Ramos (cell line): ENCODE measurements around the gene CLIP4.

Experiments used
- in situ Hi-C: fragments of 300-500 bp; cut with MboI; formaldehyde crosslinking; loops from one replicate; pipeline ENCODE4 v1.14.3; 2022; ENCODE audit warnings: low sequenced_read_pairs; ENCODE audit not compliant: unreplicated experiment

CLIP4 gene

GRCh38 chr2:29215739-29216608, 100.8 kb downstream of the CLIP4 start:
- in situ Hi-C loops = loop anchor here (25.0 kb wide), 1 partner anchor 629 kb away; no protein-coding TSS in a partner anchor

- in situ Hi-C loops = loop anchor here (25.0 kb wide), 1 partner anchor 629 kb away; no protein-coding TSS in a partner anchor
Observed at GRCh38 chr2:29216609-29216909, 101.3 kb downstream of the CLIP4 start.

- in situ Hi-C loops = loop anchor here (25.0 kb wide), 1 partner anchor 631 kb away; no protein-coding TSS in a partner anchor
Observed at GRCh38 chr2:29218071-29218470, 102.9 kb downstream of the CLIP4 start.

- in situ Hi-C loops = loop anchor here (25.0 kb wide), 1 partner anchor 631 kb away; no protein-coding TSS in a partner anchor
Observed at GRCh38 chr2:29218550-29219125, 103.4 kb downstream of the CLIP4 start.

- in situ Hi-C loops = loop anchor here (25.0 kb wide), 1 partner anchor 632 kb away; no protein-coding TSS in a partner anchor
Observed at GRCh38 chr2:29219374-29219773, 104.2 kb downstream of the CLIP4 start.

GRCh38 chr2:29220506-29221270, 105.5 kb downstream of the CLIP4 start:
- in situ Hi-C loops = loop anchor here (25.0 kb wide), 1 partner anchor 633 kb away; no protein-coding TSS in a partner anchor

GRCh38 chr2:29222381-29223179, 107.4 kb downstream of the CLIP4 start:
- in situ Hi-C loops = loop anchor here (25.0 kb wide), 1 partner anchor 635 kb away; no protein-coding TSS in a partner anchor

- in situ Hi-C loops = loop anchor here (25.0 kb wide), 1 partner anchor 636 kb away; no protein-coding TSS in a partner anchor
Observed at GRCh38 chr2:29223257-29223656, 108.0 kb downstream of the CLIP4 start.

- in situ Hi-C loops = loop anchor here (25.0 kb wide), 1 partner anchor 637 kb away; no protein-coding TSS in a partner anchor
Observed at GRCh38 chr2:29223851-29224692, 108.9 kb downstream of the CLIP4 start.

GRCh38 chr2:29224693-29225551, 109.7 kb downstream of the CLIP4 start:
- in situ Hi-C loops = loop anchor here (25.0 kb wide), 1 partner anchor 638 kb away; no protein-coding TSS in a partner anchor

GRCh38 chr2:29225814-29226213, 110.6 kb downstream of the CLIP4 start:
- in situ Hi-C loops = no loop called here

- in situ Hi-C loops = no loop called here
Observed at GRCh38 chr2:29226375-29226774, 111.2 kb downstream of the CLIP4 start.

- in situ Hi-C loops = no loop called here
Observed at GRCh38 chr2:29226808-29227207, 111.6 kb downstream of the CLIP4 start.

- in situ Hi-C loops = no loop called here
Observed at GRCh38 chr2:29227935-29228675, 112.9 kb downstream of the CLIP4 start.

- in situ Hi-C loops = no loop called here
Observed at GRCh38 chr2:29228947-29229346, 113.7 kb downstream of the CLIP4 start.

GRCh38 chr2:29229640-29230039, 114.4 kb downstream of the CLIP4 start:
- in situ Hi-C loops = no loop called here

- in situ Hi-C loops = no loop called here
Observed at GRCh38 chr2:29232041-29232440, 116.8 kb downstream of the CLIP4 start.
